Measurements from ENCODE around the gene CCDC8.

Gene CCDC8

DNA sequence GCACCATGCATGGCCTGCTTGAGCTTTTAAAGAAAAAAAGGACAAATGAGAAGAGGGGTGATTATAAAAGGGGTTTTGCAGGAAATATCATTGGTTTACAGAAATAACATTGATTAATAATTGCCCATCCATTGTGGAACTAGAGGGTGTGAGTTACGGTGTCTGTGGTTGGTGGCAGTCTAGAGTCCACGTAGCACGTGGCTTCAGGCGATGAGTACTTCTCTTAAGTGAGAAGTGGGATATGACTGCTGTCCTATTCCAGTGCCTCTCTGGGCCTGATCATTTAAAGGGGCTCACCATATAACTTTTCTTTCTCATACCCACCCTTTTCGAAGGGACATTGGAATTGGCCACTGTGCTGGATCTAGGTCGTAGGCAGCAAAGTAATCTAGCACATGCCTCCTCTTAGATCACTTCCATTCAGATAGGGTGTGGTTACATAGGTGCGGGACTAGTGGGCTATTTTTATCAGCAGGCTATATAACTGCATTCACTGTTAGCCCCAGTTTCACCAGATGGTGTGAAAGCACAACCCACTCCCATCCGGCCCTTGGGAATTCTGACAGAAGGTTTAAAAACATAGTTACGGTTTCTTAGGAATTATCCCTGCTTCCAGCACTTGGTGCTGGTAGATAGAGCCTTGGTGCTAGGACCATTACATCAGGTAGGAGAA lies 46.6 kb downstream of the CCDC8 start:
- TF ChIP-seq, protein P1, sequence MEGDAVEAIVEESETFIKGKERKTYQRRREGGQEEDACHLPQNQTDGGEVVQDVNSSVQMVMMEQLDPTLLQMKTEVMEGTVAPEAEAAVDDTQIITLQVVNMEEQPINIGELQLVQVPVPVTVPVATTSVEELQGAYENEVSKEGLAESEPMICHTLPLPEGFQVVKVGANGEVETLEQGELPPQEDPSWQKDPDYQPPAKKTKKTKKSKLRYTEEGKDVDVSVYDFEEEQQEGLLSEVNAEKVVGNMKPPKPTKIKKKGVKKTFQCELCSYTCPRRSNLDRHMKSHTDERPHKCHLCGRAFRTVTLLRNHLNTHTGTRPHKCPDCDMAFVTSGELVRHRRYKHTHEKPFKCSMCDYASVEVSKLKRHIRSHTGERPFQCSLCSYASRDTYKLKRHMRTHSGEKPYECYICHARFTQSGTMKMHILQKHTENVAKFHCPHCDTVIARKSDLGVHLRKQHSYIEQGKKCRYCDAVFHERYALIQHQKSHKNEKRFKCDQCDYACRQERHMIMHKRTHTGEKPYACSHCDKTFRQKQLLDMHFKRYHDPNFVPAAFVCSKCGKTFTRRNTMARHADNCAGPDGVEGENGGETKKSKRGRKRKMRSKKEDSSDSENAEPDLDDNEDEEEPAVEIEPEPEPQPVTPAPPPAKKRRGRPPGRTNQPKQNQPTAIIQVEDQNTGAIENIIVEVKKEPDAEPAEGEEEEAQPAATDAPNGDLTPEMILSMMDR (conservative IDR thresholded peaks at IDR 0.05; ENCODE audit: low read depth), result no peak
- CTCF ChIA-PET, result interaction anchor here (1.2 to 1.3 kb wide), 2 partner anchors 20 to 29 kb away, joined by 3 read pairs; partner anchors contain the start of gene PPP5C
- no peak for DNase-seq (ENCODE audit: low spot score)
- no peak overlapping the region for H3K27ac ChIP-seq
- POLR2A ChIA-PET (ENCODE audit: low non-redundant PET), result no interaction called here

DNA sequence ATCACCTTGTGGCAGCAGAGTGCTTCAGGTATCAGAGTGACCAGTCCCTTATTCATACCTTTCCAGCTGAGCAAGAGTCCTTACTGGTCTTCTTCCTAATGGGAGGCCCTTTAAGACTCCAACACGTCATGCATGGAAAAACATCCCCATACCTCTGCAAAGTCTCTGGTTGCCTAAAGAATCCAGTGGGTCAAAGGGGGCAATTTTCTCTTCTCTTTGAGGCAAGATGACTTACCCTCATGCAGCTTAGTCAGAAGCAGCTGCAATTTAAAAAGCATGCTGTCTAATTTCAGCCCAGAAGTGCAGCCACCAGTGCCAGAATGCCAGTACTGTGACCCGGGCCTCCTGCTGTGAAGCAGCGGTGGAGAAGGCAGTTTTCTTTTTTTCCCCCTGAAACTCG lies 47.8 kb downstream of the CCDC8 start:
- no peak for DNase-seq (ENCODE audit: low spot score)
- ChIA-PET CTCF (no interaction called here), POLR2A (ENCODE audit: low non-redundant PET) (no interaction called here)

DNA sequence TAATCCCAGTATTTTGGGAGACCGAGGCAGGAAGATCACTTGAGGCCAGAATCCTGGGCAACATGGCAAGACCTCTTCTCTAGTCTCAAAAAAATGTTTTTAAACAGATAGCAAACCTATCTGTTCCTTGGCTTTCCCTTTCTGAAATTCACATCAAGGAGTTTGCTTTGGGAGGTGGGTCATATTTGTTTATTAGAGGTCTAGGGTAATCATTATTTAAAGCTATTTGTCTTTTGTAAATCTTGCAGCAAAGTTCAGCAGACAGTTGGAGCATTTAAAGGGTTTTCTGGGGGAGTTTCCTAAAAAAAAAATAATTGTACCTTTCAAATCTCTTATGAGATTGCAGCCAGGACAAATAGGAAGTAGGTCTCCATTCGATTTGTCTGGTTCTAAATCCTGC lies 49.0 kb downstream of the CCDC8 start:
- POLR2A ChIA-PET (ENCODE audit: low non-redundant PET), result no interaction called here
- TF ChIP-seq, protein P1 (conservative IDR thresholded peaks at IDR 0.05; ENCODE audit: low read depth), result no peak
- no peak overlapping the region for H3K27ac ChIP-seq
- no peak for DNase-seq (ENCODE audit: low spot score)
- CTCF ChIA-PET, result interaction anchor here (0.5 to 0.8 kb wide), 2 partner anchors 10 to 15 kb away, joined by 3 to 5 read pairs; no protein-coding TSS in a partner anchor

More for the DNA sequence above, 47.8 kb downstream of the CCDC8 start:
- TF ChIP-seq, protein P1 (conservative IDR thresholded peaks at IDR 0.05; ENCODE audit: low read depth), result no peak
- H3K27ac ChIP-seq, result no peak overlapping the region

DNA sequence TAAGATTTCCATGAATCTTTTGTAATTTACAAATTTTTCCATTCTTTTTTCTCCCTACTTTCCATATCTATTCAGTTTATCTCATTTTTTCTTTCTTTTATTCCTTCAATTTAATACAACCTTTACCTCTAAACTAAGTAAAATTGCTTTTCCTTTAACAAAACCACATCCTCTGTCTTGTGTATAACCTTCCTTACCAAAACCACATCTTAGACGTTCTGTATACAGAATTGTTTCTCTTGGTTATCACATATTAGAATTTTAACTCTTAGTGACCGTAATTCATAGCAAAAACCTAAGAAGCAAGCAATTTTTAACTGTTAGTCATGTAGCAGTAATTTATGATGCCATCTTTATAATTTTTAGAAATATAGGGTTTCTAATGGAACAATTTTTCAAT lies 51.4 kb downstream of the CCDC8 start:
- ChIA-PET CTCF (interaction anchor here (0.7 kb wide), 1 partner anchor 342 kb away, joined by 4 read pairs; no protein-coding TSS in a partner anchor), POLR2A (ENCODE audit: low non-redundant PET) (no interaction called here)
- DNase-seq (ENCODE audit: low spot score), result no peak
- TF ChIP-seq, protein P1 (conservative IDR thresholded peaks at IDR 0.05; ENCODE audit: low read depth), result no peak
- H3K27ac ChIP-seq, result no peak overlapping the region
